HS-27A (cell line): ENCODE data around the gene SPDYE2.
"Not testable (repeated sequence)": the region's sequence is repeated elsewhere in the genome, so short reads cannot be mapped to it uniquely, and the experiment has no call there.

Source experiments
- DNase-seq: peaks from one replicate; pipeline ENCODE4 v3.0.0-alpha.2; 2012; ENCODE audit warnings: low read depth, missing footprints

Gene SPDYE2, protein sequence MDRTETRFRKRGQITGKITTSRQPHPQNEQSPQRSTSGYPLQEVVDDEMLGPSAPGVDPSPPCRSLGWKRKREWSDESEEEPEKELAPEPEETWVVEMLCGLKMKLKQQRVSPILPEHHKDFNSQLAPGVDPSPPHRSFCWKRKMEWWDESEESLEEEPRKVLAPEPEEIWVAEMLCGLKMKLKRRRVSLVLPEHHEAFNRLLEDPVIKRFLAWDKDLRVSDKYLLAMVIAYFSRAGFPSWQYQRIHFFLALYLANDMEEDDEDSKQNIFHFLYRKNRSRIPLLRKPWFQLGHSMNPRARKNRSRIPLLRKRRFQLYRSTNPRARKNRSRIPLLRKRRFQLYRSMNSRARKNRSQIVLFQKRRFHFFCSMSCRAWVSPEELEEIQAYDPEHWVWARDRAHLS

DNA sequence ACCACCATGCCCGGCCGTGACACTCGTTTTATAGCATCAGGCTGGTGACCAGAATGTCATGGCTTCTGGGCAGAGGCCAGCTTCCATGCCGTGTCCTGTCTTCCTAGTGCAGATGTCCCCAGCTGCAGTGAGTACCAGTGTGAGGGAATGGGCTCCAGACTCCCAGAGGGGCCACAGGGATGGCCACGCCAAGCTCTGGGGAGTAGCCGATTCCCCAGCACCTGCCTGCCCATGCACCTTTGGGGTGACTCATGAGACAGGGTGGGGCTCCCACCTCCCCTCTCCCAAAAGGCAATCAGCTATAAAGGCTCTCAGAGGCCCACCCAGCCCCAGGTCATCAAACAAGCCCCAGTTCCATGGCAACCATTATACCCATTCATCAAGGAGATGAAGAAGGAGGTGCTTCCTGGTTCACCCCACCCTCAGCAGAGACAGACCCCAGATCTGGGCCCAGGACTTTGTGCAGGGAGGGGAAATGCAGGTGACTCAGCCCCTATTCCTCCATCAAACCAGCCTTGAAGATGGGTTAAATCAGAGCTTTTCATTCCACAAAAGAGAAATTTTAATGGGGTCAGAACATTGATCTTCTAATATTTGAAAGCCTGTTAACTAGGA is at the start of gene SPDYE2:
TSS of gene SPDYE2 (plus strand) at position 419 of the 615 bp plus-strand sequence. CDS start 2,030 bp downstream, outside the sequence.
- not testable (repeated sequence) for DNase-seq

- DNase-seq, result not testable (repeated sequence)
Observed at GRCh38 chr7:102503141-102503540, 47.9 kb upstream of the SPDYE2 start.

DNA sequence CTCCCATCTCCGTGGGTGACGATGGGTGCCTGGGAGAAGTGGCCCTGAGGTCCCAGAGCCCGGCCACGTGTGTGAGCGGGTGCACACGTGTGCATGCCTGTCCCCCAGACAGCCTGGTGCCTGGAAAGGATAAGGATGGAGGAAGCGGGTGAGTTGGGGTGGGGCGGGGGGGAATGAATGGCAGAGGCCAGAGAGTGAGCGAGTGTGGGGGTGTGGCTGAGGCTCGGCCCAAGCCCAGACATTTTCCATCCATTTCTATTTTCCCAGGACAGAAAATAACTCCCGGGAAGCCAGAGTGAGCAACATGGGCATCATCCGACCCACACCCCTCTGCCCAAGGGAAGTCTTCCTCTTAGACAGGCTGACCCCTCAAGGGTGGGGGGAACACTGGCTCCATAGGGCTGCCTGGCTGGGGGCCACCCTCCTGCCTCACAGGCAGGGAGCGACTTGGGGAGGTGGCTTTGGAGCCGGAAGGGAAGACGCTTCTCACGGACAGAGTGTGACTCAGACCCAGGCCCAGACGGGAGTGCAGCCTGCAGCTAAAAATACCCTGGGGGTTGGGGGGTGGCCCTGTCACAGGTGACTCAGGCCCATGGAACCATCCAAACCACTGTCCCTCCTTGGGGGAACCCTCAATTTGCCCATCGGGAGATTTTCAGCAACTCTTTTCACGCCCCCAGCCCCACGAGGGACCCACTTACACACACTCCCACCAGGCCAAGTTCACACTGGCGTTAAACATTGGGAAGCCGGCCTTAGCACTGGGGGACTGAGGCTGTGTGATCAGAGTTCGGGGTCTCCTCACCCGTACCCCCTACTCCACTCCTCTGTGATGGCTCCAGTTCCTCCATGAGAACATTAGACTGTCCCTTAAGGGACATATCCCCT is 45.5 kb upstream of the SPDYE2 start:
- not testable (repeated sequence) for DNase-seq

- not testable (repeated sequence) for DNase-seq
Observed at GRCh38 chr7:102507410-102508088, 43.5 kb upstream of the SPDYE2 start.

GRCh38 chr7:102510575-102510974 is 40.5 kb upstream of the SPDYE2 start:
- not testable (repeated sequence) for DNase-seq

DNA sequence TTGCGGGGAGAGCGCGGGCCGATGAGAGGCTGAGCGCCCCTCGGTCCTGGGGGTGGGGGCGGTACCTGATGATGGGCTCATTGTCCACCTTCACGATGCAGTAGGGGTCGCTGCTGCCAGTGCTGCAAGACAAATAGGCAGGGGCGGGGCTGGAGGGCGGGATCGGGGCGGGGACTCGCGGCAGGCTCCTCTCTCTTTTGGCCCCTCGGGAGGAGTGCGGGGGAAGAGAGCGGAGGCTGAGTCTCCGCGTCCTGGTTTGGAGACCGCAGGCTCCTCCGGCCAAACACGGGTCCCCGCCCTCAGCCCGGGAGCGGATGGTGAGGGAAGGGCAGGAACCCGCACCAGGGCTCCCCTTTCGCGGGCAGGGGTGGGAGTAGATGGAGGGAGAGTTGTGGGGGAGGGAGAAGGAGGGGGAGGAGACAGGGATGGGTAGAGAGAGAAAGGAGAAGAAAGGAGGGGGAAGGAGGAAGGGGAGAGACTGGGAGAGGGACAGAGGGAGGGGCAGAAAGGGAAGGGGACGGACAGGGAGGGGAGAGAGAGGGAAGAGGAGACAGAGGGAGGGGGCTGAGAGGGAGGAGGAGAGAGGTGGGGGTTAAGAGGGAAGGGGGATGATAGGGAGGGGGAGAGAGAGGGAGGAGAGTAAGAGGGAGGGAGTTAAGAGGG is 39.0 kb upstream of the SPDYE2 start:
- not testable (repeated sequence) for DNase-seq

GRCh38 chr7:102512642-102513221 is 38.3 kb upstream of the SPDYE2 start:
- peak; percentile 9 for DNase-seq

GRCh38 chr7:102514881-102515721 is 35.9 kb upstream of the SPDYE2 start:
- DNase-seq, result not testable (repeated sequence)

DNA sequence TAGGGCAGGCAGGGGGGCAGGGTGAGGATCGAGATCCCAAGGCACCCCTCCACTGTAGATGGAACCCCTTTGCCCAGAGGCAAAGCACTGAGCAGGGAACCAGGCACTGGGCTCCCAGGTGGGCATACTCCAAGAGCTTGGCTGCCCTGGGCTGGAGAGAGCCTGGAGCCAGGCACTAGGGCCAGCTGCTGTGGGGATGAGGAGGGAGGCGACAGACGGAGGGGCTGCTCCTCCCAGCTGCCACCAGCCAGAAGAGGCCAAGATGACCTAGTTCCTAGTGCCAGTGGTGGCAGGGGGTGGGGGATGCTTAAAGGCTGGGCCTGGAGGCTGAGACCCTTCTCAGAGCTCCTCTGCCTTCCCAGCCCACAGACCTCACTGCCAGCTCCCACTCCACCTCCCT is 35.1 kb upstream of the SPDYE2 start:
- not testable (repeated sequence) for DNase-seq

DNA sequence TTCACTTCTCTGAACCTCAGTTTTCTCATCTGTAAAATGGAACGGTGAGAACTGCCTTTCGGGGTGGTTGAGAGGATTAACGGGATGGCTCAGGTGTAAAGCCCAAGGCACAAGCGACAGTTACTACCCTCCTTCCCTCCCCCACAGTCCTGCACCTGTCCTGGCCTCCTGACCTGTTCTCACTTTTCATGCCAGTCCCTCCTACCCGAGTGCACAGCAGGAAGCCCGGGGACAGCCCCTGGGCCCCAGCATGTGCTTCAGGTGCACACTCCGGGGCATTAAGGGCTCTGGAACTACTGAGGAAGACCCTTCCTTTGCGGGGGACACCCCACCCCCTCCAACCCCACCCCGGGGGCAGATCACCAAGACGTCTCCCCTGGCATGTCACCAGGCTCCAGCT is 34.1 kb upstream of the SPDYE2 start:
- DNase-seq, result not testable (repeated sequence)

GRCh38 chr7:102517550-102518147 is 33.4 kb upstream of the SPDYE2 start, which contains the start of gene RASA4B:
TSS of gene RASA4B (minus strand) at chr7:102517777. CDS start at chr7:102517710, 67 bp downstream.
- DNase-seq, result not testable (repeated sequence)

GRCh38 chr7:102520797-102521196 is 30.2 kb upstream of the SPDYE2 start:
- DNase-seq, result not testable (repeated sequence)

- DNase-seq, result not testable (repeated sequence)
Observed at GRCh38 chr7:102524803-102525202, 26.2 kb upstream of the SPDYE2 start.

DNA sequence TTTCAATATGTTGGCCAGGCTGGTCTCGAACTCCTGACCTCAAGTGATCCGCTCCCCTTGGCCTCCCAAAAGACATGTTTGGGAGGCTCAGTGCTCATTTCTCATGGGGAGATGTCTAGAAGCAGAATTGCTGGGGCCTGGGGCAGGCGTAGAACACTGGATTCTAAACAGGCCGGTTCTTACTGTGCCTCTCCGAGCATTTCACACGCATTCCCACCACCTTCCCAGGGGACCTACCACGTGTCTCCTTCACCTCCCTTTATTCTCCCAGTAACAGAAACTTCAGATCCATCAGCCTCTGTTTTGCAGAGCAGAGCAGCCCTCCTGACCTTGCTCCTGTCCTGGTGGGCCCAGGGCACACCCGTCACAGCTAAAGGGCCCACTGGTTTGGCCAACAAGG is 23.8 kb upstream of the SPDYE2 start:
- not testable (repeated sequence) for DNase-seq

GRCh38 chr7:102527822-102528793 is 22.9 kb upstream of the SPDYE2 start:
- not testable (repeated sequence) for DNase-seq

DNA sequence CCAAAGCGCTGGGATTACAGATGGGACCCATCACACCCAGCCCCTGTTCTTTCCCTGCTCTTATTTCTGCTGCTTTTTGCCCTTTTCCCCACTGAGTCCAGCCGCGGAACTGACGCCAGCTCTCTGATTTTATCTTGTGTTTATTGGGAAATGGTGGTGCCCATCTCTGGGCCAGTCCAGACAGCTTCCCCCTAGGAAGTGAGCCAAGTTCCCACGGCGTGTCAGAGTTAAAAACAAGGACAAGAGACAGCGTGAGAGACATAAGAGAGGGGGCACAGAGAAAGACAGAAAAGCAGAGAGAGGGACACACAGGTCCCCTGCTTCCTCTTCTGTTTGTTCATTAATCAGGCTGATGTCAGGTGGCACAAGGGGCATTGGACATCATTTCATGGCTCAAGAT is 19.4 kb upstream of the SPDYE2 start:
- not testable (repeated sequence) for DNase-seq

DNA sequence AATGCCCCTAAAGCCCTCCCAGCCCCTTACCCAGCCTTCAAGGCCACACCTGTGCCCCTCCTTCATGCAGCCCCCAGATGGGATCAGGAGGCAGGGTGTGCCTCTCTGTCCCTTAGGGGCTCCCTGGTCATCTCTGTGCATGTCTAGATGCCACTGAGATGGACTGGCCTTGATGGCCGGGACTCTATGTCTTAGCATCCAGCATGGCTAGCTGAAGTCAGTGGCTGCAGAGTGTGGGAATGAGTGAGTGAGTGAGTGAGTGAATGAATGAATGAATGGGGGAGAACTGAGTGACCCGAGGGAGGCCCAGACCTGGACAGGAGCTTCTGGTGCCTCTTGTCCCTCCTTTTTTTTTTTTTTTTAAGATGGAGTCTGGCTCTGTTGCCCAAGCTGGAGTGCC is 18.9 kb upstream of the SPDYE2 start:
- DNase-seq, result not testable (repeated sequence)

GRCh38 chr7:102535062-102535615 is 15.9 kb upstream of the SPDYE2 start:
- not testable (repeated sequence) for DNase-seq
